GM21723 (cell line): ENCODE measurements around the gene DCAKD.

ENCODE experiments used
- ATAC-seq: cut with Tn5 transposase; IDR thresholded peaks from one replicate; pipeline ENCODE4 v1.9.1; 2021; ENCODE audit warnings: mild to moderate bottlenecking, moderate library complexity; ENCODE audit not compliant: unreplicated experiment

The DCAKD gene

GRCh38 chr17:45032174-45032541 is 19.3 kb downstream of the DCAKD start:
- no peak for ATAC-seq

GRCh38 chr17:45031231-45032173 is 19.9 kb downstream of the DCAKD start:
- no peak for ATAC-seq

DNA sequence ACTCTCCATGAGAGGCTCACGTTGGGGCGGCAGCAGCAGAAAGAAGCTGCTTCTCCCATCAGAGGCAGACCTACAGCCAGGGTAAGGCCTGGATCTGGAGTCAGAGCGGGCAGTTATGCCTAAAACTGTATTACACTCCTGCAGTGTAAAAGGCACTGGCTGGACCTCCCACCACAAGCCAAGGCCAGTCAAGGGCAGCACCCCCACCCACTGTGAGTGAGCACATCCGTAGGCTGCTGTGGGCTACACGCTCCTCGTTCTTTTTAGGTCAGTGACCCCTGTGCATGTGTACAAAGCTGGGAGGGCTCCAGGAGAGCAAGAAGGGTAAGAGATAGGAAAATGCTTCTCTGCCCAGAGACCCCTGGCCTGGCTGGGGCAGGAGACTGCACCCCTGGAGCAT is 20.7 kb downstream of the DCAKD start:
- ATAC-seq = no peak

GRCh38 chr17:45029758-45030423 is 21.5 kb downstream of the DCAKD start:
- ATAC-seq = no peak

GRCh38 chr17:45029096-45029495 is 22.3 kb downstream of the DCAKD start:
- no peak for ATAC-seq

DNA sequence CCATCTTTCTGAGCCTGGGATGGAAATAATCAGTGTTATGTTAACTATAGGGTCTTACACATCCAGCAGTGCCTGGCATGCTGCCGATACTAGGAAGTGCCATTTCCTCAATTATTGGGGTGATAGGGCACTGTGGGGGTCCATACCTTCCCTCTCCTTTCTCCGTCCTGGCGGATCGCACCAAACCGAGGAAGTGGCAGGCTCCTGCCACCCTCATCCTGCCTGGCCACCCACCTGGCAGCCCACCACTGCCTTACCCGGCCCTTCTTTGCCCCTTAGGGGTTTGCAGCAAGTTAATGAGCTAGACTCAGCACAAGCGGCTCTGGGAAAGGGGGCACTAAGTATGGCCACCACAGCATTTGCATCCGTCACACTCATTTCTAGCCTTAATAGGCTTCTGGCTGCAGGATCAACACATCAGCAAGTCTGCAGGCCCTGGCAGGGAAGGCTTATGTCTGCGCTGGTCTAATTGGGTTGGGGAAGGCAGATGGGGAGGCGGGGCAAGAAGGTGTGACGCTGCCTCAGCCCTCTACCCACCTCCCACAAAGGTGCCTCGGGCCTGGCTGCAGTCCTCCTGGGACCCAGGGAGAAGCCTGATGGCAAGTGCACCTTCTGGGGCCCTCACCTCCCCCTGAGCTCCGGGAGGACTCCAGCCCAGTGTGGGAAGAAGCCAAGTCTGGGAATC is 28.6 kb downstream of the DCAKD start:
- no peak for ATAC-seq

- no peak for ATAC-seq
These were observed 29.2 kb downstream of the DCAKD start for GRCh38 chr17:45022288-45022648.

DNA sequence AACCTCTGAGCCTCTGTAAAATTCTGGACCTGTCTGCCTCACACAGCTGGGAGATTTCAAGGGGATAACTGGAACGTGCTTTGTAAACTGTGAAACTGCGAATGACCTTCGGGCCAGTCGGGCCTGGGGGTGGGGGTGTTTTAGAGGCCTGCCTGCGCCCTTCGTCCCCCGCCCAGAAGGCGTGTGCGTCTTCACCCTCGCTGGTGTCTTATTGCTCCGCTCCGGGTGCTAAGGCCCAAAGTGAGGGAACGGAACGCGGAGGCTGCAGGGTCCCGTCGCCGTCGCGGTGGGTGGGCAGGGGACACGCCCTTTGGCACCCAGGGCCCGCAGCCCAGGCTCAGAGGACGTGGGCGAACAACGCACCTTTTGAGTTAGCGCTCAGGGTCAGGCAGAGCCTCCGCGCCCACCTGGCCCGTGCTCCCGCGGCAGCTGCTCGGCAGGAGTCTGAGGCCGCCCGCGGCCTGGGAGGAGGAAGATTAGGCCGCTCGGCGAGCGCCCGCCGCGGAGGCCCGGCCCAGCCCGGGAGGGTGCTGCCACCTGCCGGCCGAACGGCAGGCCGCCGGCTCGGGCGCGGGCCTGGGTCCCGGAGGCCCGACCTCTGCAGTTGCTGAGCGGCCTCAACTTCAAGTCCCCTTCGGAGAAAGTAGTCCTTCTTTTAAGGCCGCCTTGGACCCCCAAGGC is 29.7 kb downstream of the DCAKD start:
- no peak for ATAC-seq

DNA sequence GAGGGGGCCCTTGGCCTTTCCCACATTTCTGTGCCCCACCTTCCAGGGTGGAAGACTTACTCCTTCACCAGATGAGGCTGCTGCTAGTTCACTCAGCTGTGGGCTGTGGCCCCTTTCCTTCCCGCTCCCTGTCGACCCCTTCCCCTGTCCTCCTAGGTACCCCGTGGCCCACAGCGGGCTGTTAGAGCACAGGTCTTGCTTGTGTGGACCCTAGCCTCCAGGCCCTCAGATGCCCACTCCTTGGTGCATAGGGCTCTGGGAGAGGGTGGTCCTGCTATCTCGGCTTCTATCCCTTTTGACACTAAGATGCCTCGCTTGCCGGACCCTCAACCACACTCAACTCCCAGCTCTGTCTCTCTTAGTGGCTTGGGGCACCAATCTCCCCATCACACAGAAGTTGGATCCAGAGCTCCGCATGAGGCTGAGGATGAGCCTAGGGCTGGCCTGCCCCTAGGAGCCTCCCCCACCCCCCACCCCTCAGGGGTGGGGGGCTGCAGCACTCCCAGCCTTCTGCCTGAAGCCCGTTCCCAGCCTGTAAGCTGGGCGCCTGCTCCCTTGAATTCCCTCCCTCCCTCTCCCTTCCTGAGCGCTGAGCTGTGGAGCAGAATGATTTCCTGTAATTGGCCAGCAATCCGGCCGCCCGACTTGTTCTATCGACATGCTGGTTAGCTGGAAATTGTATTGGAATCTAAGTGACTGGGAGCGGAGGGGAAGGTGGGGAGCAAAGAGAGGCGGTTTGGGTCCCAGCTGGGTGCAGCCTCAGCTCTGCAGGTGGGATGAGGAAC is 30.9 kb downstream of the DCAKD start:
- ATAC-seq = no peak

GRCh38 chr17:45018848-45019711 is 32.4 kb downstream of the DCAKD start:
- ATAC-seq = no peak

DNA sequence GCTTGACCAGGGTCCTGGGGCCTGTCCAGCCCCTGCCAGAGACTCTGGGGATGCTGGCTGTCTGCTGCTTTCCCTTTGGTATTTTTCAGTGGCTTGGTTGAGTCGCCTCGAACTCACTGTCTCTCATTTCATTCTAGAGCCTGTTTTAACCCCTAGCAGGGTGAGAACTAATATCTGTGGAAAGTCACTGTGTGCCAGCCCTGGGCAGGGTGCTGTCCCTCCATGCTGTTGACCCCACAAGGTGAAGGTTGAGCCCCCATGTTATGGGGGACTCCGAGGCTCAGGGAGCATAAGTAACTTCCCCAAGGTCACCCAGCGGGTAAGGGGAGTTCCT is 33.0 kb downstream of the DCAKD start:
- no peak for ATAC-seq

- no peak for ATAC-seq
These were observed 34.6 kb downstream of the DCAKD start for GRCh38 chr17:45016823-45017222.

DNA sequence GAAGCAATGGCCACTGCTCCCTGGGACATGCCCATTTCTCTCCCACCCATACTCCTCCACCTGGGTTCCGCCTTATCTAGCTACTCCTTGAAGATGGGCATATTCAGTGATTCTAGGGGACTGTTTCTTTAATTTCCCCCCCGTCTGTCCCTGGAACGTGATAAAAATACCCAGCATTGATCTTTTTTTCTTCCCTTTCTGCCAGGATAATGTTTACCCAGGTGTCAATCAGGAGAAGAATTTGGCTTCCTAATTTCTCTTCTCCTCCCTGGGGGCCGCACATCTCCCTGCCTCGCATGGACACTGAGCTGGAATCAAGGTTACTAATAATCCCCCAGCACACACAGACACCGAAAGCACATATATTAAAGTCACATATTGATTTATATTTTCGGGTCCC is 35.2 kb downstream of the DCAKD start:
- no peak for ATAC-seq

GRCh38 chr17:45013021-45013997 is 38.1 kb downstream of the DCAKD start:
- no peak for ATAC-seq

DNA sequence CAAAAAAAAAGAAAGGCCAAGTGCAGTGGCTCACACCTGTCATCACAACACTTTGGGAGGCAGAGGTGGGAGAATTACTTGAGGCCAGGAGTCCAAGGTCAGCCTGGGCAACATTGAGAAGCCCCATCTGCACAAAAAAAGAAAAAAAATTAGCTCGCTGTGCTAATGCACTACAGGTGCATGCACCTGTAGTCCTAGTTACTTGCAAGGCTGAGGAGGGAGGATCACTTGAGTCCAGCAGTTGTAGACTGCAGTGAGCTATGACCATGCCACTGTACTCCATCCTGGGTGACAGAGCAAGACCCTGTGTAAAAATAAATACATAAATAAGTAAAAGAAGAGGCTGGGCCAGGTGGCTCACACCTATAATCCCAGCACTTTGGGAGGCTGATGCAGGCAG is 39.7 kb downstream of the DCAKD start:
- no peak for ATAC-seq

DNA sequence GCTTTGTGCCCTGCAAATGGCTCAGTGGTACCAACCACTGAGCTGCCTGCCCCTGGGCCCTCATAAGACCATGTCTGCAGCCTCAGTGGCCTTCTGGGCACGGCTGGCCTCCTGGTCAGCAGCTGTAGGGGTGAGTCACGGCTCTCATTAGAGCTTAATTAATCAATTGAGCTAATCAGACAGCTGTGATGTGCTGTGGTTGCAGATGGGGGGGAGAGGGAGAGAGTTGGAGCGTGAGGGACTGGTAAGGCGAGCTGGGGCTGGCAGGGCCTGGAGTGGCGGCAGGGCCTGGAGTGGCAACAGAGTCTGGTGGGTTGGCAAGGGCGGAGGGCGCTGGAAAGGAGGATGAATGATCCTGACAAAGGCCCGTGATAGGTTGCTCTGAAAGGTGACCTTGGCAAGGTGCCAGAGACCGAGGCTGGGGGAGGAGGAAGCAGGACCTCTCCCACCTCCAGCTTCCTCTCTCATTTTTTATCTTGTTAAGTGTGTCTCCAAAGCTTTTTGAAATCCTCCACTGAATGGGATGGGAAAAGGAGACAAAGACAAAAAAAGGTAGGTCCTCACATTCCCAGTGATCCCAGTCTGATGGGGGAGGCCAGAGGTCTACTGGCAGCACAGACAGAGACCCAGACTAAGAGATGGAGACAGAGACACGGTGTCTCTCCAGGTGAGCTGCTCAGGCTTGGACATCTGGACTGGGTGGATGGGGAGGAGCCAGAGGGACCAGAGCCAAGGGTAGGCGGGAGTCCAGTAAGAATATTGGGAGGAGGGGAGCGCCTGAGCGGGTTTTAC is 41.6 kb downstream of the DCAKD start:
- no peak for ATAC-seq

DNA sequence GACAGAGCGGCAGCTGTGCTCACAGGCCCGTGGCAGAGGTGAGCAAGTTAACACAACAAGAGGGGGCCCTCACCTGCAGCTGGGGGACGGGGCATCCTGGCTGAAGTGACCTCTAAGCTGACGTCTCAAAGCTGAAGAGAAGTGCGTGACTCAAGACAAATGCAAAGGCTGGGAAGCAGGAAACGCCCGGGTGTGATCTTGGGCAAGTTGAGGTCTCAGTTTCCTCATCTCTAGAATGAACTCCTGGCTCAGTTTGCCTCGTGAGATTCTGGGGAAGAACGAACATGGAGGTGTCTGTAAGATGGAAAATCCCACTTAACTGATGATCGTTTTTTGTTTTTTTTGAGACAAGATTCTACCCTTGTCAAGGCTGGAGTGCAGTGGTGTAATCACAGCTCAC is 43.2 kb downstream of the DCAKD start:
- no peak for ATAC-seq
